ENCODE results near the gene PTPRN2.

PTPRN2 gene

GRCh38 chr7:158009886-158010285, 577.7 kb downstream of the PTPRN2 start:
- no peak for DNase-seq (ENCODE audit: low read depth in 2 of 2, low spot score in 1 of 2)

- no peak for DNase-seq (ENCODE audit: low read depth in 2 of 2, low spot score in 1 of 2)
These were observed 579.4 kb downstream of the PTPRN2 start for GRCh38 chr7:158008267-158008666.

DNA sequence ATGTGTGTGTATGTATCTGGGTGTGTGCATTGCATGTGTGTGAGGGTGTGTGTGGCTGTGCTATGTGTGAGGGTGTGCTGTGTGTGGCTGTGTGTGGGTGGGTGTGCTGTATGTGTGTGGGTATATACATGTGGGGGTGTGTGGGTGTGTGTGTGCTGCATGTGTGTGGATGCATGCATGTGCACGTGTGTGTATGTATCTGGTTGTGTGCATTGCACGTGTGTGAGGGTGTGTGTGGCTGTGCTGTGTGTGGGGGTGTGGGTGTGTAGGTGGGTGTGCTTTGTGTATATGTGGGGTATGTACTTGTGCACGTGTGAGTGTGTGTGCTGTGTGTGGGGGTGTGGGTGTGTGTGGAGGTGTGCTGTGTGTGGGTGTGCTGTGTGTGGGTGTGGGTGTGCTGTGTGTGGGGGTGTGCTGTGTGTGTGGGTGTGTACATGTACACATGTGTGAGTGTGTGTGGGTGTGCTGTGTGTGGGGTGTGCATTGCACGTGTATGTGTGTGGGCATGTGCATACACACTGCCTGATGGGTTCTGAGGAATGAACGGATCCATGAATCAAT, 579.8 kb downstream of the PTPRN2 start:
- DNase-seq (ENCODE audit: low read depth in 2 of 2, low spot score in 1 of 2) = no peak

- DNase-seq (ENCODE audit: low read depth in 2 of 2, low spot score in 1 of 2) = no peak
These were observed 580.6 kb downstream of the PTPRN2 start for GRCh38 chr7:158006841-158007696.

DNA sequence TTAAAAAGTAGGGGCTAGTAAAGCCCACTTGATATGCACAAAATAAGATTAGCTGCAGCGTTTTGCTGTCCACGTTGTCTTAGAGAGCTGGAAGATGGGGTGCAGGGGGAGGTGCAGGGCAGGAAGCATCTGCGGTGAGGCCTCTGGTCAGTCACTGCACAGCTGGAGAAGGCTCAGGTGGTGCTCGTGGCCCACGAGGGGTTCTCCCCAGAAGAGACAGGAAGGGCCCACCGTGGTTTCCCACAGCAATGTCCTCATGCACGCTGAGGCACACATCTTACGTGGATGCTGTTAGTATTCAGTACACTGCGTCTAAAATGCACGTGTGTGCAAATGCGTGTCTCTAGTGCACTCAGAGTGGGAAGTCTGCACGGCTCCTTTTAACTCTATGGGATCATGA, 582.1 kb downstream of the PTPRN2 start:
- DNase-seq (ENCODE audit: low read depth in 2 of 2, low spot score in 1 of 2) = no peak

DNA sequence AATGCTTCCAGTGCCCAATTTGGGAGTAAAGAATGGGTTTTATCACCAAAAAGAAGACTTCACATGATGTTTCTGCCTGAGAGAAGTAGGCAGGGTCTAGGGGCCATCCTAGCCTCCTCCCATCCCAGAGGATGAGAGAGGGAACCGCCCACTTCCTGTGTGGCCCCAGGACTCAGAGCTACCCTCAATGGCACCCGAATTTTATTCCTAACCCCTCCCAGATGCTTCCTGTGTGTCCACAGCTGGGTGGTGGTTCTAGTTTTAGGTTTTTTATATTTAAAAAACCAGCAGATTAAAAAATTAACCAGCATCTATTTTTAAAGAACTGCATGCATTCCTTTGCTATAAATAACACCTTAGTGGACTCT, 583.5 kb downstream of the PTPRN2 start:
- no peak for DNase-seq (ENCODE audit: low read depth in 2 of 2, low spot score in 1 of 2)

- DNase-seq (ENCODE audit: low read depth in 2 of 2, low spot score in 1 of 2) = no peak
These were observed 584.0 kb downstream of the PTPRN2 start for GRCh38 chr7:158003441-158004122.

DNA sequence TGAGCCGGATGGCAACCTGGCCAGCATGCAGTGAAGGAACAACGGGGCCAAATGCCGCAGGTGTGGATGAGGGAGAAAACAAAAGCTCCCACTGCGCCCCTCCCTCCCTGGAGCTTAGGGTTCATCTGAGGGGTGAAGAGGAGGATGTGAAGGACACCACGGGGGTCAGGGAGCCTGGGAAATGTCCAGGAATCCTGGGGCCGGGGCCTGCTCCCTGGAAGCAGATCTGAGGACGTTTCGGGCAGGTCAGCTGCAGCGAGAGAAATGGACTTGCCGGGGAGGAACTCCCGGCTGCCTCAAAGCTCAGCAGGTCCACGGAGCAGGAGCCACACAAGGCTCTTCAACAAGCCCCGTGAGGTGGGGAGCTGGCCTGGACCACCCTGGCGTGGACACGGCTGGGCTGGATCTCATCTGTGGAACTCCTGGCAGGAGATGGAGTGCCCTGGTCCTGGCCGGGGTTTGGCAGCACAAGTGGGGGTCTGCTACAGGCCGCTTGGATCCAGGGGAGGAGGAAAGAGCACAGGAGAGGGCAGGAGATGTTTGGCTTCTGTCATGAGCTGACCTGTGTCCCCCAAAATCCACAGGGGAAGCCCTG, 585.0 kb downstream of the PTPRN2 start:
- DNase-seq (ENCODE audit: low read depth in 2 of 2, low spot score in 1 of 2) = no peak

DNA sequence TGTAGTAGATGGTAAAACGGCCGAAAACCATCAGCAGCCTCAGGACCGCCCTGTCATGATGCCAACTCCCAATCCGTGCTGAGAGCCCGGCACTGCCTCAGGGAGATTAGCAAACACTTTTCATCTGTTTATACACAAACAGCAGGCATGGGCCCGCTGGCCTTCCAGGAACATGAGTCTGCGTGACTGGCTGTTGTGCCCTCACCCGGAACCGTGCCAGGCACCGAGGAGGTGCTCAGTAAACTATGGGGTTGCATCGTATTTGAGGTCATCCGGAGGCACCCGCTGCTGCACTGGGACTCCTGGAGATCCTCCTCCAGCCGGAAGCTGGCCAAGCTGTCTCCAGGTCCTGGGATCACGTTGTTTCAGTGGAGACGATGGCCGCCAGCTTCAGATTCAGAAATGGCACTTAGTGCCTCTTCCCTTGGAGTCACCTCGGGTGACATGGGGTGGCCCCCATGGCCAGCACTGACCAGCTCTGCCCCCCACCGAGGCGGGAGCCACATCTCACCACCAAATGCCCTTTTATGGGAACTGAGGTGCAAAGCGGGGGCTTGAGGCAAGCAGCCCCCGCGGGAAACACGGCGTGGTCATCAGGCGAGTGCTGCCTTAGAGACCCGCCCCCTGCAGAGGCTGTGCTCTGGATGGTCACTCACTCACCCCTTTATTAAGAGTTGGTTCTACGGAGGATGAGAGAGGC, 585.9 kb downstream of the PTPRN2 start:
- no peak for DNase-seq (ENCODE audit: low read depth in 2 of 2, low spot score in 1 of 2)

GRCh38 chr7:158001003-158001402, 586.6 kb downstream of the PTPRN2 start:
- no peak for DNase-seq (ENCODE audit: low read depth in 2 of 2, low spot score in 1 of 2)

GRCh38 chr7:158000160-158000559, 587.5 kb downstream of the PTPRN2 start:
- no peak for DNase-seq (ENCODE audit: low read depth in 2 of 2, low spot score in 1 of 2)

DNA sequence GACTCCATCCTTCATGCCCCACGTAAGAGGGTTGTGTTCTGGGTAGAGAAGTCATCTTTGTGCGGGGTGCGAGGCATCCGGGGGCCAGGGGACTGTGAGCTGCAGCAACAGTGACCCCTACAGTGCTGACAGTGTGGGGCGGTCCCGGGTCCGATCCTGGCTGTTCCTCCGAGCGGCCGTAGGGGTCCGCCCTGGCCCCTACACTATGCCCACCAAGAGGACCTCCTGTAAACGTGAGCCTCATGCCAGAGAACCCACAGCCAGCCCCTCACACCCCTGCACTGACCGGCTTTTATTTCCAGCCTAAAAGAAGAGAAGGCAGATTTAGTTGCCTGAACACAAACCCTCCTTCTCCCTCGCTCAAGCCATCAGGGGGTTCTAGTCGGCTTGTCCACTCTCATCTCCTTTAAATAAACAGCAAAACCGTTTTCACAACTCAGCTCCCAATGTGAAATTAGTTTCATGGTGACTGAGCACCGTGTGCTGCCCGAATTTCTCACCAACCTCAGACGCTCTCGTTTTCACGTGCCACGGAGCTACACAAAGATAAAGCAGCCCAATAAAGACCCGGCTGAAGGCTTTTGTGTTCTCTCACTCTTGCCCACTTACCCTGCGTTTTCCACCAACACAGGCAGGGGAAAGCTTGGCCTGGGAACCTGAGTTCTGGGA, 588.6 kb downstream of the PTPRN2 start:
- no peak for DNase-seq (ENCODE audit: low read depth in 2 of 2, low spot score in 1 of 2)

DNA sequence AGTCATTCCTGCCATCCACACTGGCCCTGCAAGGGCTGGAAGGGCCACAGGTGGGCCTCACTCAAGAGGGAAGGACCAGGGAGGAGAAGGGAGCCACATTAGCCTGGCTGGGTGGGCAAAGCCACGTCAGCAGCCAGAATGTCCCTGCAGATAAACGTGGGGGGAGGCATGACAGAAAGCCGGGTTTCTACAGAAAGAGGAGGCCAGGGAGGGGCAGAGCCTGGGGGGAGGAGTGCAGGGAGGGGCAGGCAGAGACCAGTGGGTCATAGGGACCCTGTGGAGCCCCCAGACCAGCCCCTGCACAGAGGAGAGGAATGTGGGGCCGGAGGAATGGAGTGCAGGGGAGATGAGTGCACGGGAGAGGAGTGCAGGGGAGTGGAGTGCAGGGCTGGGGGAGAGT, 590.2 kb downstream of the PTPRN2 start:
- DNase-seq (ENCODE audit: low read depth in 2 of 2, low spot score in 1 of 2) = no peak

DNA sequence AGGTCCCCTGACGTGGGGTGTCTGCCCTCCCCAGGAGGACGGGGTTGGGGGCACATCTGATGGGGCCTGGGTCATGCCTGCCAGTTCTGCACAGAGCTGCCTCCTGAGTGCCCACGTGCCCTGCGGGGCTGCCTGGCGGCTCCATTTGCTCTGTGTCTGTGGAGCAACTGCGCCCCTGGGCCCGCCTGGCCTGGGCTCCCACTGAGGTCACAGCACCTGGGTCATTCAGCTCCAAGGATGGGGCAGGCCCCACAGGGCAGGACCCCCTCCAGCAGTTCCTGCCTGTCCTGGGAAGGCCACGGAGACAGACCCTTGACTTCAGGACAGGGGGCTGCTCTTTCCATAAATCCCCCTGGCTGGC, 590.6 kb downstream of the PTPRN2 start:
- DNase-seq (ENCODE audit: low read depth in 2 of 2, low spot score in 1 of 2) = no peak

DNA sequence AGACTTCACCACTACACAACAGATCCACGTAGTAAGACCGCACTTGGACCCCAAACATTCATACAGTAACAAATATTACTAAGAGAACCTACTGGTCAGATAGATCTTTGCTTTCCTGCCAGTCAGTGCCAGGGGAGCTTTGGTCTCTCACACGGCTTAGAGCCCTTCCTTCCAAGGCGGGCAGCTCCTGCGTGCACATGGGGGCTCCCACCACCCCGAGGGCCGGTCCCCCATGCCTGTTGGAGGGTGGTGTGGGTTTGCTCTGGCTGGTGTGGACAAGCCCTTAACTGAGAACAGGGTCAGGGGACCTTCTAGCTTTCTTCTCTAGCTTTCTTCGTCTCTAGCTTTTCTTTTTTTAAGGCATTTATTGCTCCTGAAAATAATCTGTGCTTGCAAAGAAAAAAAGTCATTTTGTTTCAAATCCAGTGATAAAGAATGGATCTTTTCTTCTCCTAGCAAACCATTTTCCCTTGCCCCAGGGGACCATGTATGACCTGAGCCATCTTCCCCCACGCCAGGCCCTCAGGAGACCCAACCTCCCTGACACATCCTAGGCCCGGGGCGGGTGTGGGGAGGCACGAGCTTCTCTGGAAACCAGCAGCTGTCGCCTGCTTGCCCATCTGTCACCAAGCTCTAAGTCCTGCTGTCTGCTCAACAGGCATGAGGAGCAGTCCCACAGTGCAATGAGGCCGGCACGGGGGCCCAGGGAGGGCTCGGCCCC, 591.1 kb downstream of the PTPRN2 start:
- DNase-seq (ENCODE audit: low read depth in 2 of 2, low spot score in 1 of 2) = no peak

GRCh38 chr7:157995815-157996214, 591.8 kb downstream of the PTPRN2 start:
- DNase-seq (ENCODE audit: low read depth in 2 of 2, low spot score in 1 of 2) = no peak

GRCh38 chr7:157994319-157994718, 593.3 kb downstream of the PTPRN2 start:
- DNase-seq (ENCODE audit: low read depth in 2 of 2, low spot score in 1 of 2) = no peak

DNA sequence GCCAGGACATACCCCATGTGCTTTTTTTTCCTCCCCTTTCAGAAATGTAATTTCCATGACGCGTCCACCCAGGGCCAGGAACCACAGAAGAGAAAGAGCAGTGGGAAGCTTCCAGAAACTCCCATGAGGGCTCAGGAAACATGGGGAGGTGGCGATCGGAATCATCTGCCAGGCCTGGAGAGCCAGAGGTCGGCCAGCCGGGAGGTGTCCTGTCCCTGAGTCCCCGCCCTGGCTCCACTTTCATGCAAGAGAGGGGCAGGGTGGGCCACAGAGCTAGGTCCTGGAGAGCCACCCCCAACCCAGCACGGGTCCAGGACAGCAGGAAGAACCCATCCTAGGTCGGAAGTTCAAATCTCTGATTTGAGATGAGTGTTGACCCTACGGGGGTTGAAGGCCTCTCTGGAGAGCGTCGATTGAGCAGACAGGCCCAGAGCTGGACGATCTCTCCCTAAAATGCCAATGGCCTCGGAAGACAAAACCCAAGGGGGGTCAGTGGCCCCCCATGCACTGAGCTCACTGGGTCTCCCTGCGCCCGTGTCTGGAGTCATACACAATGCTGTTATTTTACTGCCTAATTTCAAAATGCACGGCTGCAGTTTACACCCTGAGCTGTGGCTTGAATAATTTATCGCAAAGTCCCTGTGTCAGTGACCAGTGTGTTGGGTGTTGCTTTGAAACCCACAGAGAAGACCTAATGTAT, 594.1 kb downstream of the PTPRN2 start:
- no peak for DNase-seq (ENCODE audit: low read depth in 2 of 2, low spot score in 1 of 2)

GRCh38 chr7:157992511-157993160, 595.0 kb downstream of the PTPRN2 start:
- no peak for DNase-seq (ENCODE audit: low read depth in 2 of 2, low spot score in 1 of 2)

Data from stimulated activated CD8-positive, alpha-beta memory T cell treated with anti-CD3 and anti-CD28 coated beads, Interleukin-4, amount 100 ng/mL, for 4 hours (primary cell).